WTC11 (cell line): Measurements from ENCODE around the gene DRC3. TPM values are rescaled to one million over a fixed set of nuclear protein-coding genes. Genes with fewer than 3 reads are reported as not detected.

Experiments used
- ATAC-seq: fragments of 200-7000 bp; cut with Tn5 transposase; 2 replicates; pipeline ENCODE4 v1.10.0; 2021; ENCODE audit warnings: mild to moderate bottlenecking, moderate library complexity
- CTCF ChIA-PET: fragments of 300-600 bp; sonication (Branson Sonifier 250); formaldehyde crosslinking; loops from one replicate; lab custom pipeline; 2021; ENCODE audit warnings: antibody characterized with exemption; lab: Charles Lee
- POLR2A ChIA-PET: fragments of 350-600 bp; sonication (Branson Sonifier 250); formaldehyde crosslinking; loops from one replicate; lab custom pipeline; 2021; ENCODE audit warnings: antibody characterized with exemption; lab: Charles Lee
- DNase-seq: peaks from one replicate; pipeline ENCODE4 v3.0.0; 2021; ENCODE audit warnings: low spot score
- H3K27ac Mint-ChIP-seq: 2 replicates; pipeline ENCODE4 v1.8.0; 2021; ENCODE audit warnings: mixed read lengths
- H3K27me3 Mint-ChIP-seq: 2 replicates; pipeline ENCODE4 v1.8.0; 2021; ENCODE audit warnings: low read depth, mild to moderate bottlenecking, moderate library complexity, mixed read lengths
- H3K36me3 Mint-ChIP-seq: 2 replicates; pipeline ENCODE4 v1.8.0; 2021; ENCODE audit warnings: mixed read lengths
- H3K4me1 Mint-ChIP-seq: 2 replicates; pipeline ENCODE4 v1.8.0; 2022; ENCODE audit warnings: mixed read lengths
- H3K4me3 Mint-ChIP-seq: 2 replicates; pipeline ENCODE4 v1.8.0; 2021; ENCODE audit warnings: mild to moderate bottlenecking, moderate library complexity, mixed read lengths
- H3K9me3 Mint-ChIP-seq: 2 replicates; pipeline ENCODE4 v1.8.0; 2021; ENCODE audit warnings: mixed read lengths
- CDX4 ChIP-seq: fragments of 250-450 bp; sonication (Bioruptor Pico); IDR thresholded peaks from 2 replicates; pipeline ENCODE4 v1.9.0; 2021; ENCODE audit warnings: moderate library complexity, mild to moderate bottlenecking, inconsistent platforms, borderline replicate concordance
- ETV6 ChIP-seq: sonication (generic); formaldehyde crosslinking; IDR thresholded peaks from 2 replicates; pipeline ENCODE4 v1.8.1; 2022; ENCODE audit warnings: mild to moderate bottlenecking, missing genetic modification reagents
- FOXJ3 ChIP-seq: sonication (generic); formaldehyde crosslinking; IDR thresholded peaks from 2 replicates; pipeline ENCODE4 v1.9.0; 2021; ENCODE audit warnings: missing genetic modification reagents, mild to moderate bottlenecking, borderline replicate concordance
- GABPB1 ChIP-seq: sonication (generic); formaldehyde crosslinking; IDR thresholded peaks from 2 replicates; pipeline ENCODE4 v1.8.1; 2023; ENCODE audit warnings: mild to moderate bottlenecking, missing genetic modification reagents
- GRHL2 ChIP-seq: fragments of 250-450 bp; sonication (Bioruptor Pico); IDR thresholded peaks from 2 replicates; pipeline ENCODE4 v1.8.0; 2022; ENCODE audit warnings: mild to moderate bottlenecking, moderate library complexity; ENCODE audit not compliant: insufficient replicate concordance, severe bottlenecking
- OVOL2 ChIP-seq: fragments of 250-450 bp; sonication (Bioruptor Pico); IDR thresholded peaks from 2 replicates; pipeline ENCODE4 v1.9.0; 2021; ENCODE audit warnings: mild to moderate bottlenecking, borderline replicate concordance
- SP1 ChIP-seq: sonication (generic); formaldehyde crosslinking; conservative IDR thresholded peaks from 2 replicates; pipeline ENCODE4 v1.8.1; 2022; ENCODE audit warnings: missing genetic modification reagents
- TCF7 ChIP-seq: sonication (generic); formaldehyde crosslinking; IDR thresholded peaks from 2 replicates; pipeline ENCODE4 v1.8.0; 2022; ENCODE audit warnings: mild to moderate bottlenecking, low read depth, missing genetic modification reagents, moderate library complexity
- ZBTB21 ChIP-seq: sonication (generic); formaldehyde crosslinking; IDR thresholded peaks from 2 replicates; pipeline ENCODE4 v1.8.1; 2023; ENCODE audit warnings: mild to moderate bottlenecking, missing genetic modification reagents, borderline replicate concordance
- ZNF219 ChIP-seq: sonication (generic); formaldehyde crosslinking; IDR thresholded peaks from 2 replicates; pipeline ENCODE4 v1.8.0; 2023; ENCODE audit warnings: missing genetic modification reagents, mild to moderate bottlenecking, borderline replicate concordance
- ZNF232 ChIP-seq: sonication (generic); formaldehyde crosslinking; IDR thresholded peaks from 2 replicates; pipeline ENCODE4 v1.8.0; 2022; ENCODE audit warnings: mild to moderate bottlenecking, missing genetic modification reagents
- ZSCAN18 ChIP-seq: fragments of 250-450 bp; sonication (Bioruptor Pico); IDR thresholded peaks from 2 replicates; pipeline ENCODE4 v2.1.2; 2022; ENCODE audit warnings: mild to moderate bottlenecking, moderate library complexity
- total RNA-seq: library from RNA; stranded (reverse); gene quantifications from 3 replicates; pipeline ENCODE4 v1.2.3, GENCODE V29; 2021
- TF ChIP-seq, protein P1 (sequence below): sonication (generic); formaldehyde crosslinking; IDR thresholded peaks from 2 replicates; pipeline ENCODE4 v1.8.0; 2023; ENCODE audit warnings: missing genetic modification reagents, mild to moderate bottlenecking, borderline replicate concordance
- TF ChIP-seq, protein P2 (sequence below): sonication (generic); formaldehyde crosslinking; IDR thresholded peaks from 2 replicates; pipeline ENCODE4 v1.8.0; 2022; ENCODE audit warnings: mild to moderate bottlenecking, missing genetic modification reagents
- TF ChIP-seq, protein P3 (sequence below): sonication (generic); formaldehyde crosslinking; IDR thresholded peaks from 2 replicates; pipeline ENCODE4 v1.8.1; 2023; ENCODE audit warnings: mild to moderate bottlenecking, missing genetic modification reagents, moderate library complexity
- TF ChIP-seq, protein P4 (sequence below): sonication (generic); formaldehyde crosslinking; IDR thresholded peaks from 2 replicates; pipeline ENCODE4 v1.8.1; 2023; ENCODE audit warnings: mild to moderate bottlenecking, missing genetic modification reagents, moderate library complexity

Gene DRC3
- total RNA-seq, 1 experiment from 2014 or later: 0.42 TPM

- TF ChIP-seq, protein P1, sequence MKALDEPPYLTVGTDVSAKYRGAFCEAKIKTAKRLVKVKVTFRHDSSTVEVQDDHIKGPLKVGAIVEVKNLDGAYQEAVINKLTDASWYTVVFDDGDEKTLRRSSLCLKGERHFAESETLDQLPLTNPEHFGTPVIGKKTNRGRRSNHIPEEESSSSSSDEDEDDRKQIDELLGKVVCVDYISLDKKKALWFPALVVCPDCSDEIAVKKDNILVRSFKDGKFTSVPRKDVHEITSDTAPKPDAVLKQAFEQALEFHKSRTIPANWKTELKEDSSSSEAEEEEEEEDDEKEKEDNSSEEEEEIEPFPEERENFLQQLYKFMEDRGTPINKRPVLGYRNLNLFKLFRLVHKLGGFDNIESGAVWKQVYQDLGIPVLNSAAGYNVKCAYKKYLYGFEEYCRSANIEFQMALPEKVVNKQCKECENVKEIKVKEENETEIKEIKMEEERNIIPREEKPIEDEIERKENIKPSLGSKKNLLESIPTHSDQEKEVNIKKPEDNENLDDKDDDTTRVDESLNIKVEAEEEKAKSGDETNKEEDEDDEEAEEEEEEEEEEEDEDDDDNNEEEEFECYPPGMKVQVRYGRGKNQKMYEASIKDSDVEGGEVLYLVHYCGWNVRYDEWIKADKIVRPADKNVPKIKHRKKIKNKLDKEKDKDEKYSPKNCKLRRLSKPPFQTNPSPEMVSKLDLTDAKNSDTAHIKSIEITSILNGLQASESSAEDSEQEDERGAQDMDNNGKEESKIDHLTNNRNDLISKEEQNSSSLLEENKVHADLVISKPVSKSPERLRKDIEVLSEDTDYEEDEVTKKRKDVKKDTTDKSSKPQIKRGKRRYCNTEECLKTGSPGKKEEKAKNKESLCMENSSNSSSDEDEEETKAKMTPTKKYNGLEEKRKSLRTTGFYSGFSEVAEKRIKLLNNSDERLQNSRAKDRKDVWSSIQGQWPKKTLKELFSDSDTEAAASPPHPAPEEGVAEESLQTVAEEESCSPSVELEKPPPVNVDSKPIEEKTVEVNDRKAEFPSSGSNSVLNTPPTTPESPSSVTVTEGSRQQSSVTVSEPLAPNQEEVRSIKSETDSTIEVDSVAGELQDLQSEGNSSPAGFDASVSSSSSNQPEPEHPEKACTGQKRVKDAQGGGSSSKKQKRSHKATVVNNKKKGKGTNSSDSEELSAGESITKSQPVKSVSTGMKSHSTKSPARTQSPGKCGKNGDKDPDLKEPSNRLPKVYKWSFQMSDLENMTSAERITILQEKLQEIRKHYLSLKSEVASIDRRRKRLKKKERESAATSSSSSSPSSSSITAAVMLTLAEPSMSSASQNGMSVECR: no peak
Measured at GRCh38 chr17:17934806-17935205, 37.9 kb upstream of the DRC3 start (continued).

- H3K27ac Mint-ChIP-seq: no peak overlapping the region
- H3K4me3 Mint-ChIP-seq: no peak overlapping the region
- POLR2A ChIA-PET: no interaction called here
- no peaks in the 10 kb centered on the region; the same call in 1 of the 2 replicates for H3K27me3 Mint-ChIP-seq
- no peak for ATAC-seq
- TF ChIP-seq TCF7: no peak
- TF ChIP-seq ZNF232 (CRISPR knock-in tag): no peak
- no peak for TF ChIP-seq CDX4 (CRISPR knock-in tag)
- TF ChIP-seq, protein P2, sequence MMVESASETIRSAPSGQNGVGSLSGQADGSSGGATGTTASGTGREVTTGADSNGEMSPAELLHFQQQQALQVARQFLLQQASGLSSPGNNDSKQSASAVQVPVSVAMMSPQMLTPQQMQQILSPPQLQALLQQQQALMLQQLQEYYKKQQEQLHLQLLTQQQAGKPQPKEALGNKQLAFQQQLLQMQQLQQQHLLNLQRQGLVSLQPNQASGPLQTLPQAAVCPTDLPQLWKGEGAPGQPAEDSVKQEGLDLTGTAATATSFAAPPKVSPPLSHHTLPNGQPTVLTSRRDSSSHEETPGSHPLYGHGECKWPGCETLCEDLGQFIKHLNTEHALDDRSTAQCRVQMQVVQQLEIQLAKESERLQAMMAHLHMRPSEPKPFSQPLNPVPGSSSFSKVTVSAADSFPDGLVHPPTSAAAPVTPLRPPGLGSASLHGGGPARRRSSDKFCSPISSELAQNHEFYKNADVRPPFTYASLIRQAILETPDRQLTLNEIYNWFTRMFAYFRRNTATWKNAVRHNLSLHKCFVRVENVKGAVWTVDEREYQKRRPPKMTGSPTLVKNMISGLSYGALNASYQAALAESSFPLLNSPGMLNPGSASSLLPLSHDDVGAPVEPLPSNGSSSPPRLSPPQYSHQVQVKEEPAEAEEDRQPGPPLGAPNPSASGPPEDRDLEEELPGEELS (CRISPR knock-in tag): no peak
- TF ChIP-seq GRHL2: no peak
- TF ChIP-seq GABPB1 (CRISPR knock-in tag): no peak
- no peak for TF ChIP-seq SP1
- no peak for TF ChIP-seq OVOL2 (CRISPR knock-in tag)
- no peak for TF ChIP-seq ZNF219 (CRISPR knock-in tag)
- no peak for TF ChIP-seq ZBTB21
- TF ChIP-seq, protein P3, sequence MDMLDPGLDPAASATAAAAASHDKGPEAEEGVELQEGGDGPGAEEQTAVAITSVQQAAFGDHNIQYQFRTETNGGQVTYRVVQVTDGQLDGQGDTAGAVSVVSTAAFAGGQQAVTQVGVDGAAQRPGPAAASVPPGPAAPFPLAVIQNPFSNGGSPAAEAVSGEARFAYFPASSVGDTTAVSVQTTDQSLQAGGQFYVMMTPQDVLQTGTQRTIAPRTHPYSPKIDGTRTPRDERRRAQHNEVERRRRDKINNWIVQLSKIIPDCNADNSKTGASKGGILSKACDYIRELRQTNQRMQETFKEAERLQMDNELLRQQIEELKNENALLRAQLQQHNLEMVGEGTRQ (CRISPR knock-in tag): no peak
- TF ChIP-seq ETV6: no peak
- TF ChIP-seq, protein P4, sequence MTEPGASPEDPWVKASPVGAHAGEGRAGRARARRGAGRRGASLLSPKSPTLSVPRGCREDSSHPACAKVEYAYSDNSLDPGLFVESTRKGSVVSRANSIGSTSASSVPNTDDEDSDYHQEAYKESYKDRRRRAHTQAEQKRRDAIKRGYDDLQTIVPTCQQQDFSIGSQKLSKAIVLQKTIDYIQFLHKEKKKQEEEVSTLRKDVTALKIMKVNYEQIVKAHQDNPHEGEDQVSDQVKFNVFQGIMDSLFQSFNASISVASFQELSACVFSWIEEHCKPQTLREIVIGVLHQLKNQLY (CRISPR knock-in tag): no peak
- no peak for TF ChIP-seq FOXJ3 (CRISPR knock-in tag)
- TF ChIP-seq ZSCAN18 (CRISPR knock-in tag): no peak
- TF ChIP-seq, all 79 proteins: peak for 0
- CTCF ChIA-PET: interaction anchor here (0.6 to 3.1 kb wide), 10 partner anchors 9 to 75 kb away, joined by 3 to 16 read pairs (median 4); no protein-coding TSS in a partner anchor
- Mint-ChIP-seq H3K4me1 (peaks cover 3% of the 10 kb centered on the region; the same call in 1 of the 2 replicates), H3K9me3 (no peaks in the 10 kb centered on the region), H3K36me3 (no peaks in the 10 kb centered on the region)
- no peak for DNase-seq
Measured at GRCh38 chr17:17935321-17936271, 37.1 kb upstream of the DRC3 start.
